NOMO-1 (cell line): ENCODE measurements around the gene TMEM131.
A peak's percentile ranks its signal among the peaks of the same experiment; 100 is the strongest.
"Not testable (repeated sequence)": the region's sequence is repeated elsewhere in the genome, so short reads cannot be mapped to it uniquely, and the experiment has no call there.

Experiments
- DNase-seq, 2 experiments: peaks; one replicate each; lab custom pipeline; 2025; ENCODE audit not compliant: unreplicated experiment in 2 of 2; lab: John Stamatoyannopoulos, UW

Gene TMEM131

GRCh38 chr2:97995734-97996624, at the start of gene TMEM131:
TMEM131 (minus strand) TSS chr2:97995948; CDS start chr2:97995662, 286 bp downstream.
- peak; percentile 91 to 97 for DNase-seq

GRCh38 chr2:98044730-98045129, 49.0 kb upstream of the TMEM131 start:
- not testable (repeated sequence) for DNase-seq

- no peak for DNase-seq
These were observed 47.4 kb upstream of the TMEM131 start for GRCh38 chr2:98043101-98043500.

GRCh38 chr2:98040331-98040939, 44.7 kb upstream of the TMEM131 start:
- DNase-seq = no peak

DNA sequence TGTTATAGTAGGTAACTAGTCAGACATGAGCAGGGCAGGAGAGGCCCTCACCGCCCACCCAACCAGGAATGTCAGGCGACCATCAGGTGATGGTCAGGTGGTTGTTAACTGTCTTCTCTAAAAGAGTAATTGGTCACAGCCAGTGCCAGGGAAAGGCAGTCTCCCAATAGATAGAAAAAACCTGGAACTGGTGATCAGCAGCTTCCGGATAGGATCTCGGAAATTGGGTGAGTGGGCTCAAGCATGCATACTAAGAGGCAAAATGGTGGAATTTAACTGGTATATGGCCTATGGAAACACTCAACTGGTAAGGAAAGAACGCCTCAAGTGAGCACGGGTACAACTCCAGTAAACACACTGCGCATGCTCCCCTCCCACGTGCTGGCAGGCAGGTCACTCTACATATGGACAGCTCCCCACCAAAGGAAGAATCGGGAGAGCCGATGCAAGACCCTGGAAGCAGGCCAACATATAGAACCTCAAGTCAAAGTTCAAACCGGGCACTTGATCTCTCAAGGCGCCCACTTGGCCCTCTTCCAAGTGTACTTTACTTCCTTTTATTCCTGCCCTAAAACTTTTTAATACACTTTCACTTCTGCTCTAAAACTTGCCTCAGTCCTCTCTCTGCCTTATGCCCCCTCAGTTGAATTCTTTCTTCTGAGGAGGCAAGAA, 43.5 kb upstream of the TMEM131 start:
- peak; percentile 94 to 95 for DNase-seq

DNA sequence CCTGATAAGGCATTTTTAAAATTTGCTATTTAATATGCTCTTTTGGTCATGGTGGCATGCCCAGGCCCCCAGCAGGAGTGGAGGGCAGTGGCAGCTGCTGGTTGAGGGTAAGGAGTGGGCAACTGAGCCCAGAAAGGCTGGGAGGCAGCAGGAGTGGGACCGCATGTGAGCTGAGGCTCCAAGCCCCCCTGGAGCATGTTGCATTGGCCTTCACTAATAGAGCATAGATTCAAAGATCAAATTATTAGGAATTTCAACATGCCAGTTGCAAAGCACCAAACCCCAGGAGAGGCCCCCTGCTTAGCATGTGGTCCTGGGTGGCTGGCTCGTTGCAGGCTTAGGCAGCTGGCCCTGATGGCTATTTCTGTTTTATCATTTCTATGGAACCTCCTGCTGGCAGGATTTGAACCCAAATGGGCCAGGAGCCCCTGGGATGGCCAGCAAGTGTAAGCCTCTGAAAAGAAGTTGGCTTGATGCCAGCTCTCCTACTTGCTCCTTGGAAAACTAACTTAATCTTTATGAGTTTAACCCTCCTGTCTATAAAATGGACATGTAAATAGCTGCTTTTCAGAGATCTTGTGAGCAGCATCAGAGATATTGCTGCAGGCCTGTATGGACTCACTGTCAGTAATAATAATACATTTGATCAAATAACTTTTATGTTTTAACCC, 42.1 kb upstream of the TMEM131 start:
- DNase-seq = no peak

DNA sequence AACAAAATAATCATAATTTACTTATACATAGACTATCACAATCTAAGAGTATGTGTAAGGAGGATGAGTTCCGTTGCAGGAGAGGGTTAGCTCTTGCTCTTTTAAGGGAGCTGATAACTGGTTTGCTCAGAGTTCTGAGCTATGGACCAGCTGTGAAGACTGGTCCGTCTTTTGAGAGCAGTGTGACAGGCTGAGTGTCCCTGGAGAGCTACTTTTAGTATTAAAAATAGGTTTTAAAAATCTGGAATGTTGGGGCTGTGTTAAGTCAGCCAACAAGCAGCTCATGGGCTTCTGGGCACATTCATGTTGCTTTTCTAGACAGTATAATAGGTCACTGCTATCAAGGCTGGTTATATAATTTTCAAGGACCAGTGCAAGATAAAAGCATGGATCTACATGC, 41.5 kb upstream of the TMEM131 start:
- no peak for DNase-seq

GRCh38 chr2:98036349-98037000, 40.7 kb upstream of the TMEM131 start:
- DNase-seq = no peak

DNA sequence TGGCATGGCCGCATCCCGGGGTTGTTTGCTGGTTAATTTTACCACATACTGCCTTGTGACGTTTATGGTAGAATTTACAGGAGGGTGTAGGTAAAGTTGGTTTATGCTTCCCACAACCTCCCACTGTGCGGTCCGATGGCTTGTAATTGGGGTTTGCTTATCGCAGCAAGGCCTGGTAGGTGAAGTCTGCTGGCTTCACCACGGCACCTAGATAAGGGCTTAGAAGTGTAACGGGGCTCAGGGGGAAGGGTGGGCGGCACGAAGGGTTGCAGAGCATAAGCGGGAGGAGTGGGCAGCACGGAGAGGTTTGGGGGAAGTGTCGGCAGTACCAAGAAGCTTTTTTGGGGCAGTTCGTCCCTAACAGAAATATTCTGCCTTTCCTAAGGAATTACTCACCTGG, 39.0 kb upstream of the TMEM131 start:
- DNase-seq = no peak

DNA sequence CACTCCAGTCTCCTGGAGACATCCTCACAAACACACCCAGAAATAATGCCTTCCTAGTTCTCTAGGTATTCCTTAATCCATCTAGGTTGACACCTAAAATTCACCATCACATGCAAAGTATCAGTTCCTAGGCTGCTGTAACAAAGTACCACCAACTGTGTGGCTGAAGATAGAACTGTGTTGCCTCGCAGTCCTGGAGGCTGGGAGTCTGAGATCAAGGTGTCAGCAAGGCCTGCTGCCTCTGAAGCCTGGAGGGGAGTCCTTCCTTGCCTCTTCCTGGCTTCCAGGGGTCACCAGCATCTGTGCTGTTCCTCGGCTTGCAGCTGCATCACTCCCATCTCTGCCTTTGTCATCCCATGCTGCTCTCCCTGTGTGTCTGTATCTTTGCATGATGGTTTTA, 36.3 kb upstream of the TMEM131 start:
- no peak for DNase-seq

DNA sequence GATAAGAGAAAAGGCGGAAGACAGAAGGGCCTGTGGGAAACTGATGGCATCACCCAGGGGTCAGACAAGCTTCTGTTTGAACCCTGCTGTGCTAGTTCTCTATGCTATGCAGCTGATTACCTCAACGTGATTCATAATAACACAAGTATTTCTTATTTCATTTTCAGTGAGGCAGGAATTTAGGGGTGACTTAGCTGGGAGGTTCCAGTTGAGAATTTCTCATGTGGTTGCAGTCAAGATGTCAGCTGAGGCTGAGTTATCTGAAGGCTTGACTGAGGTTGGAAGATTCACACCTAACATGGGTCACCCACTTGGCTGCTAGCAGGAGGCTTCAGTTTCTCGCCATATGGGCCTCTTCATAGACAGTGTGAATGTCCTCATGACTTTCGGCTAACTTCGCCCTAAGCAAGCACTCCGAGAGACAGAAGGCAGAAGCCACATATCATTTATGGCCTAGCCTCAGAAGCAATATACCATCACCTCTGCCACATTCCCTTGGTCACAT, 34.0 kb upstream of the TMEM131 start:
- DNase-seq = no peak

GRCh38 chr2:98028931-98029717, 33.4 kb upstream of the TMEM131 start:
- no peak for DNase-seq

DNA sequence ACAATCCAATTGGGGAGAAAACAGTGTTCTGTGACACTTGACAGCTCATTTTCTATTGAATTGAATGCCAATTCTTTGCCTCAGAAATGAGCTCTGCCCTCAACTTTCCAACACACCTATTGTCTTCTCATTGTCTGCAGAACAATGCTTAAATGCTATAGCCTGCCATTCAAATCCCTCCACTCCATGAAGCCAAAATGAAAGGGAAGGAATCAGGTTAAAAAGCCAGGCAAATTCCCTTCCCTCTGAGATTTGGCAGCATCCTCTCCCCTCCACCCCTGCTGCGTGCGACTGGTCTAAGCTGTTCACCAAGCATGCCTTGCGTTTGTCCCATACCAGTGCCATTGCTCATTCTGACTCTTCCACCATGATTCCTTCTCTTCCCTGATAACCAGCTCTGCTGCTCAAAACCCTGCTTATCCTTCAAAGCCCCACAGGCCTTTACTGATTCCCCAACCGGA, 32.4 kb upstream of the TMEM131 start:
- no peak for DNase-seq

GRCh38 chr2:98027538-98027937, 31.8 kb upstream of the TMEM131 start:
- no peak for DNase-seq

DNA sequence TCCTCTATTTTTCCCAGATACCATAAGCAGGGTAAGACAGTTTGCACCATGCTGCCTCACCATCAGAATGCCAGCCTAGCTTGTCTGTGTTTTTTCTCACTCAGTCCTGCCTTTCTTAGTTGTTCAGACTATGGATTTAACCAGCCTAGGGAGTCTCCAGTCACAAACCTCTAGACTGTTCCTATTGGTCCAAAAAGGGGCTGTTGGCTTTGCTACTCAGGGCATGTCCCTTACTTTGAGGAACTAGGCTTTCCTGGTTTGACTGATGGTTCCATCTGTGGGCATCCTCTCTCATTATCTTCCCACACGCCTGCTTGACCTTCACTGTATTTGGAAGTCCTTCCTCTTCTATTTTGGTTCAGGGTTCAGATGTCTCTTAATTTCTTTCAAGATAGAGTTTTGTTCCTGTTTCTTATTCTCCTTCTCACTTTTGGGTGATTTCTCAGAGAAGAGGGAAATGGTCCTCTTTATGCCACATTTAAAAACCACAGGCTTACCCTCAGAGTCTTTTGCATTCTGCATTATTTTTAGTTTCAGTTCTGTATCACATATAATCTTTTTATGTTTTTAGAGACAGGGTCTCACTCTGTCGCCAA, 31.3 kb upstream of the TMEM131 start:
- DNase-seq = peak; percentile 86 to 98

GRCh38 chr2:98026292-98026691, 30.5 kb upstream of the TMEM131 start:
- DNase-seq = no peak

- DNase-seq = no peak
These were observed 29.8 kb upstream of the TMEM131 start for GRCh38 chr2:98025481-98026037.

DNA sequence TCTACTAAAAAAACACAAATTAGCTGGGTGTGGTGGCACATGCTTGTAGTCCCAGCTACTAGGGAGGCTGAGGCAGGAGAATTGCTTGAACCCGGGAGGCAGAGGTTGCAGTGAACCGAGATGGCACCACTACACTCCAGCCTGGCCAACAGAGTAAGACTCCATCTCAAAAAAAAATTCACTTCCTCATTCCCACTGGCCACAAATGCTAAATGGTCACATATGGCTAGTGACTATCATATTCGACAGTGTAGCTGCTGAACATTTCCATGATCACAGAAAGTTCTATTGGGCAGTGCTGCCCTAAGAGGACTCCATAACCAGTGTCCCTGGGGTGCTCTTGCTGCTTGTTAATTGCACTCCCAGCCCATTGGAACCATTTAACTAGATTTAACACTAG, 26.3 kb upstream of the TMEM131 start:
- peak in 1 of 2 experiments; percentile 20 for DNase-seq
